ENCODE measurements around the gene RALGAPA1.
A peak's percentile ranks its signal among the peaks of the same experiment; 100 is the strongest.
"Not testable (repeated sequence)": the region's sequence is repeated elsewhere in the genome, so short reads cannot be mapped to it uniquely, and the experiment has no call there.

RALGAPA1 gene

GRCh38 chr14:35808638-35809563 is at the start of gene RALGAPA1:
Gene RALGAPA1 (minus strand): TSS chr14:35809295. CDS start chr14:35808835, 460 bp downstream.
- peak; percentile 87 to 90 for DNase-seq (ENCODE audit: low read depth in 2 of 2)

GRCh38 chr14:35858521-35859209 is 49.6 kb upstream of the RALGAPA1 start:
- DNase-seq (ENCODE audit: low read depth in 2 of 2): no peak

GRCh38 chr14:35855876-35856481 is 46.9 kb upstream of the RALGAPA1 start:
- DNase-seq (ENCODE audit: low read depth in 2 of 2): no peak

GRCh38 chr14:35854696-35855270 is 45.7 kb upstream of the RALGAPA1 start:
- DNase-seq (ENCODE audit: low read depth in 2 of 2): no peak

GRCh38 chr14:35853225-35853624 is 44.1 kb upstream of the RALGAPA1 start:
- DNase-seq (ENCODE audit: low read depth in 2 of 2): no peak

GRCh38 chr14:35851823-35852222 is 42.7 kb upstream of the RALGAPA1 start:
- no peak for DNase-seq (ENCODE audit: low read depth in 2 of 2)

- no peak for DNase-seq (ENCODE audit: low read depth in 2 of 2)
Observed at GRCh38 chr14:35849122-35849521, 40.0 kb upstream of the RALGAPA1 start.

- DNase-seq (ENCODE audit: low read depth in 2 of 2): no peak
Observed at GRCh38 chr14:35847636-35848035, 38.5 kb upstream of the RALGAPA1 start.

- DNase-seq (ENCODE audit: low read depth in 2 of 2): no peak
Observed at GRCh38 chr14:35844494-35844893, 35.4 kb upstream of the RALGAPA1 start.

GRCh38 chr14:35842245-35842644 is 33.1 kb upstream of the RALGAPA1 start:
- DNase-seq (ENCODE audit: low read depth in 2 of 2): not testable (repeated sequence)

GRCh38 chr14:35841704-35842103 is 32.6 kb upstream of the RALGAPA1 start:
- not testable (repeated sequence) for DNase-seq (ENCODE audit: low read depth in 2 of 2)

- DNase-seq (ENCODE audit: low read depth in 2 of 2): no peak
Observed at GRCh38 chr14:35835208-35835982, 26.3 kb upstream of the RALGAPA1 start.

- DNase-seq (ENCODE audit: low read depth in 2 of 2): no peak
Observed at GRCh38 chr14:35829449-35829848, 20.4 kb upstream of the RALGAPA1 start.

- DNase-seq (ENCODE audit: low read depth in 2 of 2): no peak
Observed at GRCh38 chr14:35827678-35828472, 18.8 kb upstream of the RALGAPA1 start.

- no peak for DNase-seq (ENCODE audit: low read depth in 2 of 2)
Observed at GRCh38 chr14:35826952-35827416, 17.9 kb upstream of the RALGAPA1 start.

GRCh38 chr14:35826218-35826951 is 17.3 kb upstream of the RALGAPA1 start, which contains the start of gene BRMS1L:
Gene BRMS1L (plus strand): TSS chr14:35826338. CDS start chr14:35826517, 179 bp downstream.
- peak; percentile 93 to 95 for DNase-seq (ENCODE audit: low read depth in 2 of 2)

GRCh38 chr14:35825968-35826217 is 16.8 kb upstream of the RALGAPA1 start:
- no peak for DNase-seq (ENCODE audit: low read depth in 2 of 2)

GRCh38 chr14:35824446-35825165 is 15.5 kb upstream of the RALGAPA1 start:
- not testable (repeated sequence) for DNase-seq (ENCODE audit: low read depth in 2 of 2)

- no peak for DNase-seq (ENCODE audit: low read depth in 2 of 2)
Observed at GRCh38 chr14:35822501-35822900, 13.4 kb upstream of the RALGAPA1 start.
